Thymus (tissue), 11 donors: ENCODE measurements around the gene KLHL30. TPM values are rescaled to one million over a fixed set of nuclear protein-coding genes. Genes with fewer than 3 reads are reported as not detected.

Experiments used
- DNase-seq, 9 donors: peaks; one replicate each; pipeline ENCODE4 v3.0.0-alpha.2; 2013; ENCODE audit warnings: low spot score in 9 of 9, low read depth in 6 of 9, missing footprints in 1 of 9
- H3K27ac ChIP-seq, 2 donors: one replicate each; pipeline ENCODE4 v1.5.1; 2013; ENCODE audit warnings: control low read depth in 1 of 2, low read depth in 1 of 2, low read length in 1 of 2, mild to moderate bottlenecking in 1 of 2, moderate library complexity in 1 of 2
- H3K27me3 ChIP-seq, 2 donors: one replicate each; pipeline ENCODE4 v1.5.1; 2013; ENCODE audit warnings: low read length in 1 of 2; ENCODE audit not compliant: control insufficient read depth in 2 of 2, insufficient read depth in 1 of 2
- H3K36me3 ChIP-seq, 2 donors: one replicate each; pipeline ENCODE4 v1.5.1; 2013; ENCODE audit warnings: low read length in 1 of 2, mild to moderate bottlenecking in 1 of 2, moderate library complexity in 1 of 2; ENCODE audit not compliant: control insufficient read depth in 2 of 2, insufficient read depth in 2 of 2
- H3K4me1 ChIP-seq, 2 donors: one replicate each; pipeline ENCODE4 v1.5.1; 2013; ENCODE audit warnings: low read length in 2 of 2; ENCODE audit not compliant: control insufficient read depth in 2 of 2, insufficient read depth in 2 of 2
- H3K4me3 ChIP-seq, 2 donors: one replicate each; pipeline ENCODE4 v1.5.1; 2013; ENCODE audit warnings: low read length in 2 of 2, control low read depth in 1 of 2, mild to moderate bottlenecking in 1 of 2
- H3K9me3 ChIP-seq, 2 donors: one replicate each; pipeline ENCODE4 v1.5.1; 2013; ENCODE audit warnings: low read length in 1 of 2, mild to moderate bottlenecking in 1 of 2; ENCODE audit not compliant: control insufficient read depth in 2 of 2, insufficient read depth in 1 of 2
- WGBS: extraction: QIAGEN DNeasy Blood & Tissue Kit; methylation state at CpG from one replicate; pipeline ENCODE4 v1.1.7; 2013; 5-methylcytosine and 5-hydroxymethylcytosine counted together
- polyA plus RNA-seq: library from polyadenylated mRNA; stranded (reverse); fragments of 200-250 nt; gene quantifications from one replicate; pipeline ENCODE4 v1.2.3, GENCODE V29; 2013
- total RNA-seq: library from RNA; stranded (reverse); fragments of 120-200 nt; gene quantifications from one replicate; pipeline ENCODE4 v1.2.4, GENCODE V29; 2013
- donor health status: healthy.

The KLHL30 gene
- total and polyA plus RNA-seq, 2 donors: 0.05 to 0.41 TPM

DNA sequence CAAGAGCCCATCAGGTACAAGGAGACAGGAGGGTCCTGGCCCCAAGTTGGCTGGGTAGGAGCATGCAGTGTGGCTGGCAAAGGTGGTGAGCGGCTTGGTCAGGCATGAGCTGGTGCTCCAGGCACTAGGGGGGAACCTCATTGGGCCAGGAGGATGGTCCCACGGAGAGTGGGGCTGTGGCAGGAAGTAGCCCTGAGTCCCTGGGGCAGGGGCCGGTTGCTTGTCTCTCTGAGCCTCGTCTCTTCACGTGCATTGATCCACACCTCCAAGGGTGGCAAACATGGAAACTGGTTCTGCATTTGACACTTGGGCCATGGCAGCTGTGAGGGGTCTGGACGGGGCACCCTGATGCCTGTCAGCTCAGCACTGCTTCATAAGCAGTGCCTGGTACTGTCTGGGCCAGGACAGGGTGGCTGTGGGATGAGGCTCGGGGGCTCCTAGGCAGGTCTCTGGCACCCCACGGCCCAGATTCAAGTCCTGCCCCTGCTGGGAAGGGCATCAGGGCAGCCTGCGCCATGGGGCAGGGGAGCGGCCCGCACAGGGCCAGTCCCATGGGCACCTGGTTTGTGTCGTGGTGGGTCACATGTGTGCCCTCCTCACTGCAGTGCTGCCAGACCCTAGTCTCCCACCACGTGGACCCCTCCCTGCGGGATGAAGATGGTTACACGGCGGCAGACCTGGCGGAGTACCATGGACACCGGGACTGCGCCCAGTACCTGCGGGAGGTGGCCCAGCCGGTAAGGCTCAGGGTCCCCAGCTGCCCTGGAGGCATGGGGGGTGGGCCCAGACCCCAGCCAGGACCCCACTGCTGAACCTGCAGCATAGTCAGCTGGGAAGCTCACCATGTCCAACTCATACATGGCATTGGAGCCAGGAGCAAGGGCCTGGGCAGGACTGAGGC, 21.9 kb upstream of the KLHL30 start:
- 96% methylated on average over 21 of the region's 21 CpGs for WGBS
- H3K9me3 ChIP-seq: no peaks in the 10 kb centered on the region
- no peaks in the 10 kb centered on the region for H3K4me1 ChIP-seq
- peaks cover 2 to 22% of the 10 kb centered on the region in 2 donors for H3K27me3 ChIP-seq
- H3K4me3 ChIP-seq: no peak overlapping the region
- H3K27ac ChIP-seq: no peak overlapping the region
- no peak for DNase-seq
- H3K36me3 ChIP-seq: no peaks in the 10 kb centered on the region

DNA sequence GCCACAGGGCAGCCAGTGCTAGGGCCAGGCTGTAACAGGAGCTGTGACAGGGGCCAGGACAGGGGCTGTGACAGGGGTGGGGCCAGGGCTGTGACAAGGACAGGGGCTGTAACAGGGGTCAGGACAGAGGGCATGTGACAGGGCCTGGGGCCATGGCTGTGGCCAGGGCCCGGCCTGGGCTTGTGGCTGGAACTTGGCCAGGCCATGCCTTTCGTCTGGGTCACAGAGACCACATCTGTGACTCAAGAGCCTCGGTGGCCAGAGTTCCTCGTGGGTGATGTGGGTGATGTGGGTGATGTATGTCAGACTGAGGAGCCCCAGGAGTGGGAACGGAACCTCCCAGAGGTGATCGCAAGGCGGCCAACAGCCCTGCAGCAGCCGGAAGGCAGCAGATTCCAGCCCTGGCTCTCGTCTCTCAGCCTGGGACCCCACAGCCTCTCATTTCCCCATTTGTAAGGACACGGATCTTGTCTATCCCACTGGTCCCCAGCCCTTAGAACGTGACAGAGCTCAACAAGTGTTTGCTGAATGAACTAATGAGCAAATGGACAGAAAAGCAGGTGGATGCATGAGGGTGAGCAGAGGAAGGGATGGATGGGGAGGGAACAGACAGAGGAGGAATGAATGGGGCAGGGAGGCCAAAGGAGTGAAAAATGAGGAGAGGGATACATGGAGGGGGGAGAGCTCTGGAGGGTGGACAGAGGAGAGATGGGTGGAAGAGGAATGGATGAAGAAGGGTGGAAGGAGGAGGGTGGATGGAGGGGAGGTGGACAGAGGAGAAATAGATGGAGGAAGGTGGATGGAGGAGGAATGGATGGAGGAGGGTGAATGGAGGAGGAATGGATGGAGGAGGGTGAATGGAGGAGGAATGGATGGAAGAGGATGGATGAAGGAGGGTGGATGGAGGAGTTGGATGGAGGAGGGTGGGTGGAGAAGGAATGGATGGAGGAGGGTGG, 21.0 kb upstream of the KLHL30 start:
- H3K27ac ChIP-seq: no peak overlapping the region
- H3K4me1 ChIP-seq: no peaks in the 10 kb centered on the region
- no peaks in the 10 kb centered on the region for H3K36me3 ChIP-seq
- no peak overlapping the region for H3K4me3 ChIP-seq
- H3K9me3 ChIP-seq: no peaks in the 10 kb centered on the region
- WGBS: 86% methylated on average over 11 of the region's 11 CpGs
- peaks cover 2 to 24% of the 10 kb centered on the region in 2 donors for H3K27me3 ChIP-seq
- no peak for DNase-seq

DNA sequence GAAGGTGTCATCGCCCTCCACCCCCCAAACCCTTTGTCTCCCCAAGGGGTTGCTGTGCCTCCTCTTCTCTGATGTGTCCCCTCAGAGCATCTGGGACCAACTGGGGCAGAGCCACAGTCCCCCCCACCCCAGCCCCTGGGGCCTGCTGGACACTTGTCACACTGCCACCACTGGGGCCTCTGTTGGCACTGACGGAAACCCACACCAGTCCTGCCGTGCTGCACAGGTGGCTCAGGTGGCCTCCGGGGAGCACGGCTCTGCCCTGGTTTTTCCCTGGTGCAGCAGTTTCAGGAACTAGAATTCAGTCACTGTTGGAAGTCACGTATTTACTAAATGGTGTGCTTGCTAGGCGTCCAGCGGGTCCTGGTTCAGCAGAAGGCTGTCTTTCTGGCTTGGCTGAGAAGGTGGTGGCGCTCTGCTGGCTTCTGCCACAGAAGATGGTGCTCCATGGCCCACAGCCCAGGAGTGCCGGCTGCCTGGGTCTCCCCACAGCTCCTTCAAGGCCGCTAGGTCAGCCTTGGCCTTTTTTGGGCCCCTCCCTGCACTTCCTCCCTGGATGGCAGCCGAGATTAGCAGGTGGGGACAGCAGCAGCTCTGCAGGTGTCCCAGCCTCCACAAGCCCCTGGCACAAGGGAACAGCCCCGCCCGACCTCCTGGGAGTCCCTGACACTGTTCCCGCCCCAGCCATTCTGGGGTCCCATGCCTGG, 18.6 kb upstream of the KLHL30 start:
- no peak overlapping the region for H3K27ac ChIP-seq
- DNase-seq: no peak
- WGBS: 53% methylated on average over 15 of the region's 15 CpGs
- H3K27me3 ChIP-seq: peaks cover 2 to 24% of the 10 kb centered on the region in 2 donors
- no peaks in the 10 kb centered on the region for H3K4me1 ChIP-seq
- no peaks in the 10 kb centered on the region for H3K36me3 ChIP-seq
- no peak overlapping the region for H3K4me3 ChIP-seq
- H3K9me3 ChIP-seq: no peaks in the 10 kb centered on the region

DNA sequence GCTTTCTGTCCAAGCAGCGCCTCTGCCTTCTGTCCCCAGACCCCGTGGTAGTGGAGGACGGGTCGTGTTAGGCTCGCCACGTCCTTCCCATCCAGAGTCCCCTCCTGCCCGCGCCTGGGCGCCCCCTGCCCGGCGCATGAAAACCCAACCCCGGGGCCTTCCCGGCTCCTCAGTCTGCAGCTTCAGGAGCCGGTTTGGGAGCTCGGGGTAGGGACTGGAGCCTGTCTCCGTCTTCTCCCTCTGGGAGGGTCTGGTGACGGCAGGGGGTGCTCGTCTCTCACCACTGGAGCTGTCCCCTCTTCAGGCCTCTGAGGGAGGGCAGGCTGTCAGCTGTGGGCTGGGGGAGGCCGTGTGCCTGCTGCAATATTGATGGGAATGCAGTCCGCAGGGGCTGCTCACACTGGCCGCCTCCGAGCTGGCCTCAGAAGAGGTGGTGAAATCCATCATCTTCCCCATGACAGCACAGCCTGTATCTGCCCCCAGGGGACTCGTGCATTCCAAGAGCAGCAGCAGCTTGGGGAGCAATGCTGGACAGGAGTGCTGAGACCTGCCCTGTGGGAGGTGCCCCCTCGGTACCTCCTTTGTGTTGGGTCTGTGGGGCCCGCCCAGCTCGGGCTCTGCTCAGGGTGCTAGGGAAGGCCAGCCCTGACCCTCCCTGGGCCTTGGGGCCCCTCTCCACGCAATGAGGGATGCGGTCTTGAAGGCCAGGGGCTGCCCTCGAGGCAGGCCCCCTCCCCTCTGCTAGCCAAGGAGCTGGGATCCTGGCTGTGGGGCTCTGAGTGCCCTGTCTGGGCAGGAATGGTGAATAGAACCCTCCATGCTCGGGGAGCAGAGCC, 17.8 kb upstream of the KLHL30 start:
- Histone ChIP-seq H3K4me3 (no peak overlapping the region), H3K27ac (no peak overlapping the region), H3K4me1 (no peaks in the 10 kb centered on the region), H3K27me3 (peaks cover 2 to 24% of the 10 kb centered on the region in 2 donors), H3K9me3 (no peaks in the 10 kb centered on the region), H3K36me3 (no peaks in the 10 kb centered on the region)
- WGBS: 65% methylated on average over 30 of the region's 30 CpGs
- DNase-seq: no peak

DNA sequence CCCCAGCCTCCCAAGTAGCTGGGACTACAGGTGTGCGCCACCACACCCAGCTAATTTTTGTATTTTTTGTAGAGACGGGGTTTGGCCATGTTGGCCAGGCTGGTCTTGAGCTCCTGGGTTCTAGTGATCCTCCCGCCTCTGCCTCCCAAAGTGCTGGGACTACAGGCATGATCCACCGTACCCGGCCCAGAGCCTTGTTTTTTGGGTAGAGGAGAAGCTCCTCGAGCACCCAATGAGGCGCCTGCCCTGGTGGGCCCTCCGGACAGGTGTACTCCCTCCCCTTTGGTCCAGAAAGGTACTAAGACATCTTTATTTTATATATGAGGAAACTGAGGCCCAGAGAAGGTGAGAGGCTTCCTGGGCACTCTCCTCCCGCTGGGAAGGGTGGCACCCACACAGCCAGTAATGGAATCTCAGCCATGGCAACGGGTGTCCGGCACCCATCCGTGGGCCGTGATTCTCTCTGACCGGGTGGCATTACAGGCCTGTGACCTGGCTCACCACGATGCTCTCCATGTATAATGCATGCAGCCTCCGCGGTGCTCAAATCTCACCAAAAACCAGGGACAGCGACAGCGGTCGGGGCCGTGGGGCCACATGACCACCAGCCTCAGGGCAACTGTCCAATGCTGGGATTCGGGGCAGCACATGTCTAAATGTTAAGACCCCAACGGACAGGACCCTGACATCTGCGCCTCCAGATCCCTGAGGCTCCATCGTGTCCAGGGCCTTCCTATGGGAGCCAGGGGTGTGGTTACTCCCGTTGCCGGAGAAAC, 16.8 kb upstream of the KLHL30 start:
- Histone ChIP-seq H3K36me3 (no peaks in the 10 kb centered on the region), H3K27me3 (peaks cover 2 to 24% of the 10 kb centered on the region in 2 donors), H3K9me3 (peaks cover 0 to 4% of the 10 kb centered on the region in 2 donors), H3K4me1 (no peaks in the 10 kb centered on the region), H3K4me3 (no peak overlapping the region), H3K27ac (no peak overlapping the region)
- no peak for DNase-seq
- 95% methylated on average over 27 of the region's 27 CpGs for WGBS

DNA sequence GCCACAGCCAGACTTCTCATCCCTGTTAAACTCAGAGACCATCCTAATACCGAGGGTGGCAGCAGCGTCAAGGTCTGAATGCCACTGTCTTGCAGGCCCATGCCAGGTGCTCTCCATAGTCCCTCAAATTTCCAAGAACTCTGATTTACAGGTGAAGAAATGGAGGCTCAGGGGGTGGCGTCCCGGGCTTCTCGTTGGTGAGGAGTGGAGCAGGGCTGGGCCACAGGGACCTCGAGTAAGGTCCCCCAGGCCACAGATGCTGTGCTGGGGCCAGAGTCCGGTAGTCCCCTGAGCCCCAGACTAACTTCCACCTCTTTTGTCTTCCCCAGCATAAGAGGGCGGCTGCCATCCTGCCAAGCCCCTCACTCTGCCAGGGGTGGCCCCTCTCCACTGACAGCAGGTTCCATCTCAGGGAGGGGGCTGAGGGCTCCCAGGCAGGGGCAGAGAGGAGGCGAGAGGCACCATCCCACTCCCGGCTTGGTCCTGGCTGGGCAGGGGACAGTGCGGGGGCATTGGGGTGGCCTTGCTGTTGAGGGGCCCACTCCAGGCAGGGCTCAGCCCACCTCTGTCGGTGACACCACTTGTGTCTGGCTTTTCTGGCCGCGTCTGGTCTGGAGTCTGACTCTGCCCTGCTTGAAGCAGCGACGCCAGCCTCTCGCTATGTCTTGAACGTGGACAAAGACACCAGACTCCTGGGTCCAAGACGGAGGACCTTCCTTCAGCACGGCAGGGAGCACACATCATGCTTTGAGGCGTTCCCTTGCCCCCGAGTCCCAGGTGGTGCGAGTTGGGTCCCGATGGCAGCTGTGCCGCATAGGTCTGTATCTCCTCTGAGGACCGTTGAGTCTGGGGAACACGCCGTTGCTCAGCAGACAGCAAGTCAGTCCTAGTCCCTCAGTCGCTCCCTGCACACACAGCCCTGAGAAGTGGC, 15.9 kb upstream of the KLHL30 start:
- WGBS: 96% methylated on average over 29 of the region's 29 CpGs
- H3K27me3 ChIP-seq: peaks cover 2 to 20% of the 10 kb centered on the region in 2 donors
- no peak for DNase-seq
- H3K9me3 ChIP-seq: peaks cover 0 to 4% of the 10 kb centered on the region in 2 donors
- H3K36me3 ChIP-seq: no peaks in the 10 kb centered on the region
- no peak overlapping the region for H3K4me3 ChIP-seq
- H3K27ac ChIP-seq: no peak overlapping the region
- H3K4me1 ChIP-seq: no peaks in the 10 kb centered on the region

DNA sequence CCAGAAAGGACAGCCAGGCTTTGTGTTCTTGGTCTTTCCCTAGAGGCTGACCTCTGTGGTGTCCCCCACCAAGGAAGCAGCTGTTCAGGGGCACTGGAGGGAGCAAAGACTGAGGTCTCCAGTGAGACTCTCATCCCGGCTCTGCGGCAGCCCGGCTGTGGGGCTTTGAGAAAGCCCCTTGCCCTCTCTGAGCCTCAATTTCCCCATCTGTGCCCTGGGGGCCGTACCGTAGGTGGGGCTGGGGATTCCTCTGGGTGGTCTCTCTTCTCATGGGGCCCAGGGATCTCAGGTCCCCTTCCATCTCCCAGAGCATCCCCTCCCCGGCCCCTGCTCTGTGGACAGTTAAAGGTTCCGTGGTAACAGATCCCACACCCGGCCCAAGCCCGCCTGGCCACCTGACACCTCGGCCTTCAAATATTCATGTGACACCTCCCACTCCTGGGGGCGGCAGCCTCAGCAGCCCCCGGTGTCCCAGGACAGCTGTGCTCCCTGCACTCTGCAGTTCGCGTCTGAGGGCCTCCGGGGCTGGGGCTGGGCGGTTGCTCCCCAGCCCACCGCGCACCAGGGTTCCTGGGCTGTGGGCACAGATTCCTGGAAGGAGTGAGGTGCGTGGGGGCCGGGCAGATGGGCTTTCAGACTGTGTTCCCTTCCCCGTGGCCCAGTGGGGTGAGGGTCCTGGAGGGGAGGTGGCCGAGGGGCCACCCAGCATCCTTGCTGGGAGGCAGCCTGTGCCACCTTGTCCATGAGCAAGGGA, 15.1 kb upstream of the KLHL30 start:
- 89% methylated on average over 22 of the region's 22 CpGs for WGBS
- H3K4me1 ChIP-seq: no peaks in the 10 kb centered on the region
- peaks cover 2 to 19% of the 10 kb centered on the region in 2 donors for H3K27me3 ChIP-seq
- H3K27ac ChIP-seq: no peak overlapping the region
- no peak for DNase-seq
- no peak overlapping the region for H3K4me3 ChIP-seq
- H3K36me3 ChIP-seq: no peaks in the 10 kb centered on the region
- H3K9me3 ChIP-seq: peaks cover 0 to 4% of the 10 kb centered on the region in 2 donors
